RWPE1 (cell line): Measurements from ENCODE around the gene SLC7A8.

ENCODE experiments used
- CTCF ChIA-PET: fragments of 350-600 bp; sonication (Branson Sonifier 250); formaldehyde crosslinking; extraction: SDS; loops from one replicate; lab custom pipeline; 2021; lab: Yijun Ruan, JAX
- POLR2A ChIA-PET: fragments of 400-600 bp; formaldehyde crosslinking; extraction: SDS; loops from one replicate; lab custom pipeline; 2020; ENCODE audit warnings: antibody characterized with exemption; ENCODE audit not compliant: low non-redundant PET; lab: Yijun Ruan, JAX
- DNase-seq: peaks from one replicate; pipeline ENCODE4 v3.0.0; 2012; ENCODE audit warnings: low spot score
- H3K27ac ChIP-seq: fragments of 450-650 bp; 2 replicates; pipeline ENCODE4 v1.5.1; 2017
- TF ChIP-seq, protein P1 (sequence below): fragments of 450-650 bp; conservative IDR thresholded peaks from 2 replicates; pipeline ENCODE4 v1.5.1; 2017; ENCODE audit warnings: low read depth, mild to moderate bottlenecking

Gene SLC7A8

DNA sequence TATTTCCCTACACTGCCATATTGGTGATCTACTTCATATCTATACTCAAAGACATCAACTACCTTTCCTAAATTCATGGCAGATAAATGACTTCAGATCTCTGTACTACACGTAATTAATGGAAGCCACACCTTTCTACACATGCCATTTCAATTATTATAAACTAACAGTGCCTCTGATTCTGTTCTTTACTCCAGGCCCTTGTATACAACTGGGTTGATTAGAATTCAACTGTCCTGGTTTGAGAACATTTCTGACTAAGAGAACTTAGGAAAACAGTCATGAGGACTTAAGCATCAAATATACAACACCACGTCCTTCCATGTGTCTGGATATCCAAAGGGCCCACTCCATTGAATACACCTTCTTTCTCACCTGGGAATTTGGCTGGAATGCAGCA is 90.4 kb downstream of the SLC7A8 start:
- H3K27ac ChIP-seq, result no peak overlapping the region
- POLR2A ChIA-PET, result no interaction called here
- CTCF ChIA-PET, result interaction anchor here (3.4 kb wide), 1 partner anchor 16 kb away, joined by 15 read pairs; no protein-coding TSS in a partner anchor
- TF ChIP-seq, protein P1, sequence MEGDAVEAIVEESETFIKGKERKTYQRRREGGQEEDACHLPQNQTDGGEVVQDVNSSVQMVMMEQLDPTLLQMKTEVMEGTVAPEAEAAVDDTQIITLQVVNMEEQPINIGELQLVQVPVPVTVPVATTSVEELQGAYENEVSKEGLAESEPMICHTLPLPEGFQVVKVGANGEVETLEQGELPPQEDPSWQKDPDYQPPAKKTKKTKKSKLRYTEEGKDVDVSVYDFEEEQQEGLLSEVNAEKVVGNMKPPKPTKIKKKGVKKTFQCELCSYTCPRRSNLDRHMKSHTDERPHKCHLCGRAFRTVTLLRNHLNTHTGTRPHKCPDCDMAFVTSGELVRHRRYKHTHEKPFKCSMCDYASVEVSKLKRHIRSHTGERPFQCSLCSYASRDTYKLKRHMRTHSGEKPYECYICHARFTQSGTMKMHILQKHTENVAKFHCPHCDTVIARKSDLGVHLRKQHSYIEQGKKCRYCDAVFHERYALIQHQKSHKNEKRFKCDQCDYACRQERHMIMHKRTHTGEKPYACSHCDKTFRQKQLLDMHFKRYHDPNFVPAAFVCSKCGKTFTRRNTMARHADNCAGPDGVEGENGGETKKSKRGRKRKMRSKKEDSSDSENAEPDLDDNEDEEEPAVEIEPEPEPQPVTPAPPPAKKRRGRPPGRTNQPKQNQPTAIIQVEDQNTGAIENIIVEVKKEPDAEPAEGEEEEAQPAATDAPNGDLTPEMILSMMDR, result no peak
- no peak for DNase-seq

GRCh38 chr14:23091294-23092225 is 91.9 kb downstream of the SLC7A8 start:
- H3K27ac ChIP-seq, result no peak overlapping the region
- TF ChIP-seq, protein P1, result no peak
- DNase-seq, result no peak
- CTCF ChIA-PET, result interaction anchor here (0.9 to 3.4 kb wide), 3 partner anchors 10 to 14 kb away, joined by 3 to 15 read pairs (median 4); no protein-coding TSS in a partner anchor
- POLR2A ChIA-PET, result no interaction called here

DNA sequence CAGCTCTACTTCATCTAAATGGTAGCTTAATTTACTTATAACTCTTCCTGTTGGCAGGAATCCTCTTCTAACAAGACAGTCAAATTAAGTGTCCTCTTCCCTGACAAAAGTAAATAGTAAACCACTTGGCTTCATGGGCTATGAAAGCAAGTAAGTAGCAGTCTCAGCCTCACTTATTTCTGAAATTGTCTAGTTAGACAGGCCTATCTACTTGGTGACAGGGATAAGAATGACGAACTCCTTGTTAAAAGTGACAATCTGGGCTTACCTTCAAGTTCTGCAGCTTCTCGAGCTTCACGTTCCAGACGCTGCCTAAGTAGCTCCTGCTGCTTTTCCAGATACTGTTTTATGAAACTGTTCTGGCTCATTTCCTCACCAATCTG is 93.2 kb downstream of the SLC7A8 start:
- no peak overlapping the region for H3K27ac ChIP-seq
- TF ChIP-seq, protein P1, result no peak
- ChIA-PET POLR2A (no interaction called here), CTCF (interaction anchor here (3.4 kb wide), 1 partner anchor 13 kb away, joined by 15 read pairs; no protein-coding TSS in a partner anchor)
- DNase-seq, result no peak

GRCh38 chr14:23089498-23090253 is 93.8 kb downstream of the SLC7A8 start:
- no peak overlapping the region for H3K27ac ChIP-seq
- ChIA-PET POLR2A (no interaction called here), CTCF (interaction anchor here (0.8 to 3.4 kb wide), 2 partner anchors 12 to 19 kb away, joined by 3 to 15 read pairs; no protein-coding TSS in a partner anchor)
- no peak for DNase-seq
- TF ChIP-seq, protein P1, result no peak

DNA sequence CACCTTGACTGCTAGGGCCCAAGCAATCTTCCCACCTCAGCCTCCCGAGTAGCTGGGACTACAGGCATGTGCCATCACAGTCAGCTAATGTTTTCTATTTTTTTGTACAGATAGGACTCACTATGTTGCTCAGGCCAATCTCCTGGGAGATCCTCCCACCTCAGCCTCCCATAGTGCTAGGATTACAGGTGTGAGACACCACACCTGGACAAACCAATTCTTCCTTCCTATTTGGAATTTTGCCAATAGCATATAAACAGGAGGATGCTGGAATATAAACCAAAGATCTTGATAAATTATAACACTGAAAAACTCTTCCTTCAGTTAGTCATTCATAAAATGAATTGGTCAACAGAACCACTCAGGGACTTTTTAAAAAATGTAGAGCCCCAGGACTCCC is 96.9 kb downstream of the SLC7A8 start:
- POLR2A ChIA-PET, result no interaction called here
- H3K27ac ChIP-seq, result no peak overlapping the region
- DNase-seq, result no peak
- CTCF ChIA-PET, result interaction anchor here (0.6 to 2.5 kb wide), 3 partner anchors 10 to 264 kb away, joined by 3 to 13 read pairs (median 4); no protein-coding TSS in a partner anchor
- TF ChIP-seq, protein P1, result no peak

- no peak for DNase-seq
- TF ChIP-seq, protein P1, result no peak
- ChIA-PET CTCF (interaction anchor here (2.5 kb wide), 1 partner anchor 17 kb away, joined by 13 read pairs; no protein-coding TSS in a partner anchor), POLR2A (no interaction called here)
- H3K27ac ChIP-seq, result no peak overlapping the region
Measured at GRCh38 chr14:23085458-23085857, 98.0 kb downstream of the SLC7A8 start.
